ENCODE data around the gene CTIF. TPM values are rescaled to one million over a fixed set of nuclear protein-coding genes. Genes with fewer than 3 reads are reported as not detected.

Gene CTIF
- polyA plus RNA-seq, 1 of the 3 experiments (the other 2 are of a cell fraction): 47.2 TPM

GRCh38 chr18:48517048-48517447 lies 21.8 kb upstream of the CTIF start:
- Histone ChIP-seq H3K4me2 (no peak overlapping the region), H3K9me2 (no peaks in the 10 kb centered on the region), H3K27ac (ENCODE audit: low read depth in 2 of 2, low read length in 1 of 2) (no peak overlapping the region), H4K20me1 (ENCODE audit: insufficient read depth) (no peaks in the 10 kb centered on the region), H3F3A (replicated peaks; ENCODE audit: insufficient read depth) (no peaks in the 10 kb centered on the region), H3K27me3 (ENCODE audit: insufficient read depth) (no peaks in the 10 kb centered on the region), H3K36me3 (replicated peaks in 1 of 2; ENCODE audit: control insufficient read depth in 1 of 2, insufficient read depth in 2 of 2, low read length in 1 of 2) (no peaks in the 10 kb centered on the region), H2AFZ (ENCODE audit: low read depth) (no peak overlapping the region), H3K4me1 (ENCODE audit: control insufficient read depth in 1 of 2, insufficient read depth in 2 of 2, low read depth in 1 of 2, low read length in 1 of 2) (no peaks in the 10 kb centered on the region), H3K4me3 (ENCODE audit: low read depth in 2 of 2, low read length in 1 of 2) (no peak overlapping the region), H3K9ac (no peak overlapping the region), H3K9me3 (no peaks in the 10 kb centered on the region), H3K79me2 (ENCODE audit: insufficient read depth) (no peaks in the 10 kb centered on the region)
- ChIA-PET CTCF (no interaction called here), POLR2A (no interaction called here)
- 88% methylated on average over 7 of the region's 7 CpGs for WGBS (ENCODE audit: low lambda C conversion rate)
- TF ChIP-seq RCOR1 (IDR thresholded peaks at IDR 0.05; ENCODE audit: low read length): no peak
- TF ChIP-seq NFIC (IDR thresholded peaks at IDR 0.05; ENCODE audit: borderline replicate concordance): no peak
- TF ChIP-seq FOXM1 (IDR thresholded peaks at IDR 0.05; ENCODE audit: low read depth): no peak
- TF ChIP-seq, protein P1, sequence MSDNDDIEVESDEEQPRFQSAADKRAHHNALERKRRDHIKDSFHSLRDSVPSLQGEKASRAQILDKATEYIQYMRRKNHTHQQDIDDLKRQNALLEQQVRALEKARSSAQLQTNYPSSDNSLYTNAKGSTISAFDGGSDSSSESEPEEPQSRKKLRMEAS (IDR thresholded peaks at IDR 0.05; ENCODE audit: low read depth): no peak
- no peak for DNase-seq

GRCh38 chr18:48519431-48520100 lies 19.3 kb upstream of the CTIF start:
- ChIA-PET CTCF (interaction anchor here (1.8 kb wide), 1 partner anchor 13 kb away, joined by 4 read pairs; no protein-coding TSS in a partner anchor), POLR2A (no interaction called here)
- WGBS (ENCODE audit: low lambda C conversion rate): 52% methylated on average over 5 of the region's 5 CpGs
- Histone ChIP-seq H4K20me1 (ENCODE audit: insufficient read depth) (no peaks in the 10 kb centered on the region), H3K27ac (ENCODE audit: low read depth in 2 of 2, low read length in 1 of 2) (no peak overlapping the region), H3F3A (replicated peaks; ENCODE audit: insufficient read depth) (no peaks in the 10 kb centered on the region), H3K9me3 (no peaks in the 10 kb centered on the region), H3K4me1 (ENCODE audit: control insufficient read depth in 1 of 2, insufficient read depth in 2 of 2, low read depth in 1 of 2, low read length in 1 of 2) (no peaks in the 10 kb centered on the region), H3K4me3 (ENCODE audit: low read depth in 2 of 2, low read length in 1 of 2) (no peak overlapping the region), H3K9me2 (no peaks in the 10 kb centered on the region), H3K9ac (no peak overlapping the region), H3K4me2 (no peak overlapping the region), H3K36me3 (replicated peaks in 1 of 2; ENCODE audit: control insufficient read depth in 1 of 2, insufficient read depth in 2 of 2, low read length in 1 of 2) (no peaks in the 10 kb centered on the region), H2AFZ (ENCODE audit: low read depth) (no peak overlapping the region), H3K27me3 (ENCODE audit: insufficient read depth) (no peaks in the 10 kb centered on the region), H3K79me2 (ENCODE audit: insufficient read depth) (no peaks in the 10 kb centered on the region)
- TF ChIP-seq NRF1 (IDR thresholded peaks at IDR 0.05; ENCODE audit: low read depth, low read length) (no peak), NFIC (IDR thresholded peaks at IDR 0.05; ENCODE audit: borderline replicate concordance) (no peak), TEAD4 (IDR thresholded peaks at IDR 0.05; ENCODE audit: borderline replicate concordance, insufficient read depth) (no peak), PBX3 (IDR thresholded peaks at IDR 0.05) (no peak), TAF1 (IDR thresholded peaks at IDR 0.05; ENCODE audit: borderline replicate concordance, low read depth, low read length) (no peak), YY1 (IDR thresholded peaks at IDR 0.05; ENCODE audit: low read depth) (no peak), ZBTB33 (IDR thresholded peaks at IDR 0.05; ENCODE audit: borderline replicate concordance, low read depth) (no peak), CTCF (IDR thresholded peaks at IDR 0.05) (no peak), FOXJ3 (CRISPR knock-in tag; IDR thresholded peaks at IDR 0.05) (no peak), TCF12 (IDR thresholded peaks at IDR 0.05) (no peak), SMC3 (IDR thresholded peaks at IDR 0.05; ENCODE audit: low read depth, low read length) (no peak)
- TF ChIP-seq, protein P2, sequence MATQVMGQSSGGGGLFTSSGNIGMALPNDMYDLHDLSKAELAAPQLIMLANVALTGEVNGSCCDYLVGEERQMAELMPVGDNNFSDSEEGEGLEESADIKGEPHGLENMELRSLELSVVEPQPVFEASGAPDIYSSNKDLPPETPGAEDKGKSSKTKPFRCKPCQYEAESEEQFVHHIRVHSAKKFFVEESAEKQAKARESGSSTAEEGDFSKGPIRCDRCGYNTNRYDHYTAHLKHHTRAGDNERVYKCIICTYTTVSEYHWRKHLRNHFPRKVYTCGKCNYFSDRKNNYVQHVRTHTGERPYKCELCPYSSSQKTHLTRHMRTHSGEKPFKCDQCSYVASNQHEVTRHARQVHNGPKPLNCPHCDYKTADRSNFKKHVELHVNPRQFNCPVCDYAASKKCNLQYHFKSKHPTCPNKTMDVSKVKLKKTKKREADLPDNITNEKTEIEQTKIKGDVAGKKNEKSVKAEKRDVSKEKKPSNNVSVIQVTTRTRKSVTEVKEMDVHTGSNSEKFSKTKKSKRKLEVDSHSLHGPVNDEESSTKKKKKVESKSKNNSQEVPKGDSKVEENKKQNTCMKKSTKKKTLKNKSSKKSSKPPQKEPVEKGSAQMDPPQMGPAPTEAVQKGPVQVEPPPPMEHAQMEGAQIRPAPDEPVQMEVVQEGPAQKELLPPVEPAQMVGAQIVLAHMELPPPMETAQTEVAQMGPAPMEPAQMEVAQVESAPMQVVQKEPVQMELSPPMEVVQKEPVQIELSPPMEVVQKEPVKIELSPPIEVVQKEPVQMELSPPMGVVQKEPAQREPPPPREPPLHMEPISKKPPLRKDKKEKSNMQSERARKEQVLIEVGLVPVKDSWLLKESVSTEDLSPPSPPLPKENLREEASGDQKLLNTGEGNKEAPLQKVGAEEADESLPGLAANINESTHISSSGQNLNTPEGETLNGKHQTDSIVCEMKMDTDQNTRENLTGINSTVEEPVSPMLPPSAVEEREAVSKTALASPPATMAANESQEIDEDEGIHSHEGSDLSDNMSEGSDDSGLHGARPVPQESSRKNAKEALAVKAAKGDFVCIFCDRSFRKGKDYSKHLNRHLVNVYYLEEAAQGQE (IDR thresholded peaks at IDR 0.05; ENCODE audit: low read depth, low read length): no peak
- TF ChIP-seq, protein P3, sequence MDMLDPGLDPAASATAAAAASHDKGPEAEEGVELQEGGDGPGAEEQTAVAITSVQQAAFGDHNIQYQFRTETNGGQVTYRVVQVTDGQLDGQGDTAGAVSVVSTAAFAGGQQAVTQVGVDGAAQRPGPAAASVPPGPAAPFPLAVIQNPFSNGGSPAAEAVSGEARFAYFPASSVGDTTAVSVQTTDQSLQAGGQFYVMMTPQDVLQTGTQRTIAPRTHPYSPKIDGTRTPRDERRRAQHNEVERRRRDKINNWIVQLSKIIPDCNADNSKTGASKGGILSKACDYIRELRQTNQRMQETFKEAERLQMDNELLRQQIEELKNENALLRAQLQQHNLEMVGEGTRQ (IDR thresholded peaks at IDR 0.05; ENCODE audit: borderline replicate concordance, low read depth, low read length): no peak
- DNase-seq: no peak

All from SK-N-SH (cell line).